DMS 273 (cell line): ENCODE data around the gene AGAP1.

Source experiments
- DNase-seq: peaks from one replicate; lab custom pipeline; 2025; ENCODE audit not compliant: unreplicated experiment; lab: John Stamatoyannopoulos, UW

AGAP1 gene

GRCh38 chr2:235898766-235899165, 404.9 kb downstream of the AGAP1 start:
- no peak for DNase-seq

- DNase-seq: no peak
Measured at GRCh38 chr2:235900631-235901030, 406.8 kb downstream of the AGAP1 start.

GRCh38 chr2:235901243-235901642, 407.4 kb downstream of the AGAP1 start:
- no peak for DNase-seq

GRCh38 chr2:235903782-235904584, 410.1 kb downstream of the AGAP1 start:
- peak; percentile 13 for DNase-seq

GRCh38 chr2:235904585-235904931, 410.7 kb downstream of the AGAP1 start:
- no peak for DNase-seq

- DNase-seq: no peak
Measured at GRCh38 chr2:235908826-235909225, 415.0 kb downstream of the AGAP1 start.

GRCh38 chr2:235909358-235909757, 415.5 kb downstream of the AGAP1 start:
- DNase-seq: no peak

- no peak for DNase-seq
Measured at GRCh38 chr2:235910067-235910466, 416.2 kb downstream of the AGAP1 start.

- no peak for DNase-seq
Measured at GRCh38 chr2:235911125-235911524, 417.3 kb downstream of the AGAP1 start.

GRCh38 chr2:235911633-235912233, 417.9 kb downstream of the AGAP1 start:
- DNase-seq: no peak

GRCh38 chr2:235914756-235915155, 420.9 kb downstream of the AGAP1 start:
- no peak for DNase-seq

GRCh38 chr2:235917506-235917905, 423.7 kb downstream of the AGAP1 start:
- DNase-seq: no peak

- no peak for DNase-seq
Measured at GRCh38 chr2:235918876-235919275, 425.0 kb downstream of the AGAP1 start.

- peak; percentile 24 for DNase-seq
Measured at GRCh38 chr2:235920216-235920865, 426.5 kb downstream of the AGAP1 start.

GRCh38 chr2:235921508-235922191, 427.8 kb downstream of the AGAP1 start:
- DNase-seq: no peak

GRCh38 chr2:235922839-235923238, 429.0 kb downstream of the AGAP1 start:
- no peak for DNase-seq

GRCh38 chr2:235923859-235924674, 430.2 kb downstream of the AGAP1 start:
- DNase-seq: no peak

- no peak for DNase-seq
Measured at GRCh38 chr2:235924675-235925063, 430.8 kb downstream of the AGAP1 start.

- no peak for DNase-seq
Measured at GRCh38 chr2:235925250-235925919, 431.5 kb downstream of the AGAP1 start.

GRCh38 chr2:235926229-235926628, 432.4 kb downstream of the AGAP1 start:
- no peak for DNase-seq
